HUES48 (cell line): Measurements from ENCODE around the gene RNF149.

Experiments used
- H3K27ac ChIP-seq: one replicate; pipeline ENCODE4 v1.7.0; 2013; ENCODE audit warnings: low read depth, low read length, inconsistent platforms
- H3K27me3 ChIP-seq: 2 replicates; pipeline ENCODE4 v1.6.1; 2013; ENCODE audit warnings: mild to moderate bottlenecking, low read length; ENCODE audit not compliant: control insufficient read depth, insufficient read depth
- H3K36me3 ChIP-seq: 2 replicates; pipeline ENCODE4 v1.6.1; 2013; ENCODE audit warnings: low read length; ENCODE audit not compliant: control insufficient read depth, insufficient read depth
- H3K4me1 ChIP-seq: 2 replicates; pipeline ENCODE4 v1.6.1; 2013; ENCODE audit warnings: mild to moderate bottlenecking, low read length; ENCODE audit not compliant: control insufficient read depth, insufficient read depth
- H3K4me3 ChIP-seq: 2 replicates; pipeline ENCODE4 v1.5.1; 2013; ENCODE audit warnings: mild to moderate bottlenecking, low read depth, low read length
- H3K9ac ChIP-seq: 2 replicates; pipeline ENCODE4 v1.6.1; 2013; ENCODE audit warnings: mild to moderate bottlenecking, low read depth, low read length, moderate library complexity
- H3K9me3 ChIP-seq: 2 replicates; pipeline ENCODE4 v1.6.1; 2013; ENCODE audit warnings: low read length; ENCODE audit not compliant: control insufficient read depth, insufficient read depth

Gene RNF149

DNA sequence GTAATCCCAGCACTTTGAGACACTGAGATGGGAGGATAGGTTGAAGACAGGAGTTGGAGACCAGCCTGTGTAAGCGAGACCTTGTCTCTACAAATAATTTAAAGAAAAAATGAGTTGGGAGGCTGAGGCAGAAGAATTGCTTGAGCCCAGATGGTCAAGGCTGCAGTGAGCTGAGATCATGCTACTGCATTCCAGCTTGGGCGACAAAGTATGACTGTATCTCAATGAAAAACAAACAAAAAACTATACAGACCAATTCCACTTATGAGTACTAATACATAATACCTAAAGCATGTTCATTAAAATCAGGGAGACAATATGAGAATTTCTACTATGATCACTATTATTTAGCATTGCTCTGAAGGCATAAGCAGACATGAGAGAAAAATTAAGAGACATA is 12.6 kb downstream of the RNF149 start:
- H3K4me3 ChIP-seq = no peak overlapping the region
- no peaks in the 10 kb centered on the region for H3K9me3 ChIP-seq
- H3K27ac ChIP-seq = no peak overlapping the region
- no peaks in the 10 kb centered on the region for H3K27me3 ChIP-seq
- H3K4me1 ChIP-seq = peaks cover 3% of the 10 kb centered on the region; the same call in 1 of the 2 replicates
- peaks cover 31% of the 10 kb centered on the region for H3K36me3 ChIP-seq
- no peak overlapping the region for H3K9ac ChIP-seq

DNA sequence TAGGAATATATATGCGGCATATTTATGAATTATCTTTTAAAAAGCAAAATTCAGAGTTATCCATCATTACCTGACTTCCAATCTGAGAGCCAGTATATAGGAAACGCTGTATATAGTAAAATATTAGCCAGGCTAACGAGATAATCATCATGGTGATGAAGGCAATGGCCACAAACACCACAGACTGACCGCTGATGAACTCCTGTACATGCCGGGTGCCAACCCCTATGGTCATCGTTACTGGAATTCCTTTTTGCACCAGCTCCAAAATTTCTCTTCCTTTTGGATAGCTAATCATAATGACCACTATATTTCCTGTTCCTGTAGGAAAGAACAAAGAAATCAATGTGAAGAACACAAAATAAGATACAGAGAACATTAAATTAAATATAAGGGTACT is 13.6 kb downstream of the RNF149 start:
- Histone ChIP-seq H3K36me3 (peaks cover 31% of the 10 kb centered on the region), H3K4me3 (no peak overlapping the region)

DNA sequence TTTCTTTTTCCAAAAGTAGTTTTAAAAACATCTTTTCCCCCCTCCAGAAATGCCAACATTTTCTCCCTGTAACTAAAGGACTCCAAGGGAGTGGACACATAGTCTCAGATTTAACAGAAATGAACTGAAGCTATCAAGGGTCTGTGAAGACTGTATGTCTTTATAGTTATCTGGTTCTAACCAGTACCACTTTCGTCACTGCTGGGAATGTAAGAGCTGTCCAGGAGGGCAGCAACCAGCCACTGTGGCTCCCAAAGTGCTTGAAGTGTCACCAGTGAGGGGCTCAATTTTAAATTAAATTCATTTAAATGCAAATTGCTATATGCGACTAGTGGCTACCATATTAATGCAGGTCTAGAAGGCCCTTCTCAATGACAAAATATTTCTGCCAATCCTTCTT is 15.0 kb downstream of the RNF149 start:
- Histone ChIP-seq H3K27me3 (no peaks in the 10 kb centered on the region), H3K9ac (no peak overlapping the region), H3K4me3 (no peak overlapping the region), H3K9me3 (no peaks in the 10 kb centered on the region), H3K36me3 (peaks cover 37% of the 10 kb centered on the region), H3K27ac (no peak overlapping the region), H3K4me1 (peaks cover 3% of the 10 kb centered on the region; the same call in 1 of the 2 replicates)

More for the DNA sequence above, 13.6 kb downstream of the RNF149 start:
- peaks cover 3% of the 10 kb centered on the region; the same call in 1 of the 2 replicates for H3K4me1 ChIP-seq
- H3K27me3 ChIP-seq = no peaks in the 10 kb centered on the region
- H3K9ac ChIP-seq = no peak overlapping the region
- H3K27ac ChIP-seq = no peak overlapping the region
- no peaks in the 10 kb centered on the region for H3K9me3 ChIP-seq

DNA sequence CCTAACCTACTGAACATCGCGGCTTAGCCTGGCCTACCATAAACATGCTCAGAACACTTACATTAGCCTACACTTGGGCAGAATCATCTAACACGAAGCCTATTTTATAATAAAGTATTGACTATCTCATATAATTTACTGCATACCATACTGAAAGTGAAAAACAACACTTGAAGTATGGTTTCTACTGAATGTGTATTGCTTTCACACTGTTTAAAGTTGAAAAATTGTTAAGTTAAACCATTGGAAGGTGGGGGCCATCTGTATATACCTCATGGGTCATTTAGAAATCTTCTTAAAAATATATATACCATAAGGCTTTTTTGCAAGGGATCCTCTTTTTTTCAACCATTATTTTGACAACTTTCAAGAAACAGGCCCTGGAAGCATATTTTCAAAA is 16.5 kb downstream of the RNF149 start:
- H3K4me1 ChIP-seq = peaks cover 3% of the 10 kb centered on the region; the same call in 1 of the 2 replicates
- H3K36me3 ChIP-seq = peaks cover 51% of the 10 kb centered on the region
- H3K9me3 ChIP-seq = no peaks in the 10 kb centered on the region
- no peaks in the 10 kb centered on the region for H3K27me3 ChIP-seq
- H3K9ac ChIP-seq = no peak overlapping the region
- H3K4me3 ChIP-seq = no peak overlapping the region
- H3K27ac ChIP-seq = no peak overlapping the region

DNA sequence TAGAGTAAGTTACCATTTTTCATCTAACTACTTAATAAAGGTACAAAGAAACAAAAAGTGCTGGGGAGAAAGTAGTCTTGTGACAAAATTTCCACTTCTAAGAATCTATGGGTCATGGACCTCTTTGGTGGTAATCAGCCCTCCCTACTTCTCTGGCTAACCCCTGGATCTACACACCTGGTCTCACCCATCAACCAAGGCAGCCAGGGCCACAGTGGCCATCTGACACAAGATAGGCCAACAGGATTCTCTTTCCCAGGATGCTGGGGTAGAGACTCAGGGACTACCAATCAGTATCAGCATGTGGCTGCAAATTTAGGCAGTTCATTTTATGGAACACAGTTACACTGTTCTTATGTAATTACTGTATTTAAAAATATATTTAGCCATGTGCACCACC is 17.8 kb downstream of the RNF149 start:
- no peaks in the 10 kb centered on the region for H3K9me3 ChIP-seq
- no peaks in the 10 kb centered on the region for H3K27me3 ChIP-seq
- peaks cover 3% of the 10 kb centered on the region; the same call in 1 of the 2 replicates for H3K4me1 ChIP-seq
- H3K9ac ChIP-seq = no peak overlapping the region
- H3K36me3 ChIP-seq = peaks cover 64% of the 10 kb centered on the region
- H3K4me3 ChIP-seq = no peak overlapping the region
- no peak overlapping the region for H3K27ac ChIP-seq

DNA sequence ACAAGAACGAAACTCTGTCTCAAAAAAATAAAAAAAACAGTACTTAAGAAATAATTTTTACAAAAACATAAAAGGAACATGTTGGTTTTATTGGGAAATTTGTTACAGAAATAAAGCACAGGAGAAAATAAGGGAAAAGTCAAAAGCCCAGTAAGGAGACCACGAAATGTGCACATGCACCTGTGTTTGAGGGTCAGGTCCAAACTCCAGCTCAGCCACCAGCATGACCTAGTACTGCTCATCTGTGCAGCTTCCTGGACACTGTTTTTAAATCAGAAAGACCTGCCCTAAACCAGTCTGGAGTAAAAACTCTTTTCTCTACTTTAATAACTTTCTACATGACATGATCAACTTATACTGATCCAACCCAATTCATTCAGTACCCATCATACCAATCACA is 21.2 kb downstream of the RNF149 start:
- Histone ChIP-seq H3K9ac (no peak overlapping the region), H3K4me1 (no peaks in the 10 kb centered on the region), H3K27me3 (no peaks in the 10 kb centered on the region), H3K27ac (no peak overlapping the region), H3K9me3 (no peaks in the 10 kb centered on the region), H3K4me3 (no peak overlapping the region), H3K36me3 (peaks cover 63% of the 10 kb centered on the region)

DNA sequence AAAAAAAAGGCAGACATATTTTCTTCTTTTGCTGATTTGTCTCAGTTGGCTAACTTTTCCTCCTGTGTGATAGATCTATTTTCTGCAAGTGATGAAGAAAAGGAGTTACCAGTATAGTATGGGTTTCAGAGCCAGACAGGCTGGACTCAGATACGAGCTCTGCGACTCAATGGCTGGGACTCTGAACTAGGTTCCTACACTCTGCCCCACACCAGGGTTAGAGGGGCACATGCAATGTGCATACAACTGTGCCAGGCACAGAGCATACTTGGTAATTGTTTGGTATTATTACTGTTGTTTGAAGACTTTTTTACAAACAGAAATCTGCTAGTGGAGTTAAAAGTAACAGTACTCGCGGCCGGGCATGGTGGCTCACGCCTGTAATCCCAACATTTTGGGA is 21.8 kb downstream of the RNF149 start:
- Histone ChIP-seq H3K4me1 (no peaks in the 10 kb centered on the region), H3K36me3 (peaks cover 64% of the 10 kb centered on the region)

DNA sequence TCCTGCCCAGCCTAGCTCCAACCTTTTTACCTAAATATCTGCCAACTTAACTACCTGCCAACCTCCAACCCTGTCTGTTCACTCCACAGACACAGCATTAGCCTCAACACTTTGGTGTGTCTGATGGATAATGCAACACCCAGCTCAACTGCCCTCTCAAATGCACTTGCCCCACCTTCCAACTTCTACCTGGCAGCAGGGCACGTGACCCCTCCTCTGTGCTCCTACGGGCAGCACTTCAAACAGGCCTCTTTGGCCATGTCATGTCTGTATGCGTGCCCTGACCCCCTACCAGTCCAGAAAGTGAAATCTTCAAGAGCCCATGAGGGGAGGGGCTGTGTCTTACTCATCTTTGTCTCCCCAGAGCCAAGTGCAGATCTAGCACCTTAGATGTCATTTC is 25.5 kb downstream of the RNF149 start:
- Histone ChIP-seq H3K9me3 (no peaks in the 10 kb centered on the region), H3K27ac (no peak overlapping the region), H3K4me1 (no peaks in the 10 kb centered on the region), H3K9ac (no peak overlapping the region), H3K27me3 (no peaks in the 10 kb centered on the region), H3K36me3 (peaks cover 81% of the 10 kb centered on the region), H3K4me3 (no peak overlapping the region)

More for the DNA sequence above, 21.8 kb downstream of the RNF149 start:
- Histone ChIP-seq H3K27me3 (no peaks in the 10 kb centered on the region), H3K4me3 (no peak overlapping the region), H3K9ac (no peak overlapping the region), H3K27ac (no peak overlapping the region), H3K9me3 (no peaks in the 10 kb centered on the region)

DNA sequence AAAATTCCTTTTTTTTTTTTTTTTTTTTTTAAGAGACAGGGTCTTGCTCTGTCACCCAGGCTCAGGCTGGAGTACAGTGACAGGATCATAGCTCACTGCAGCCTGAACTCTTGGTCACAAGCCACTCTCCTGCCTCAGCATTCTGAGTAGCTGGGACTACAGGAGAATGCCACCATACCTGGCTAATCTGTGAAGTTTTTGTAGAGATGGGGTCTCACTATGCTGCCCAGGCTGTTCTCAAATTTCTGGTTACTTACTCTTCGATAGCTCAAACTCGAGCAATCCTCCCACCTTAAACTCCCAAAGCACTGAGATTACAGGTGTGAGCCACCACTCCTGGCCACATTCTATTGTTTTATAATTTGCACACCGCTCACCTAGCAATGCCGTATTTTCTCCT is 27.0 kb downstream of the RNF149 start:
- no peak overlapping the region for H3K9ac ChIP-seq
- no peaks in the 10 kb centered on the region for H3K27me3 ChIP-seq
- no peaks in the 10 kb centered on the region for H3K9me3 ChIP-seq
- no peak overlapping the region for H3K4me3 ChIP-seq
- no peak overlapping the region for H3K27ac ChIP-seq
- H3K4me1 ChIP-seq = no peaks in the 10 kb centered on the region
- H3K36me3 ChIP-seq = peaks cover 68% of the 10 kb centered on the region

DNA sequence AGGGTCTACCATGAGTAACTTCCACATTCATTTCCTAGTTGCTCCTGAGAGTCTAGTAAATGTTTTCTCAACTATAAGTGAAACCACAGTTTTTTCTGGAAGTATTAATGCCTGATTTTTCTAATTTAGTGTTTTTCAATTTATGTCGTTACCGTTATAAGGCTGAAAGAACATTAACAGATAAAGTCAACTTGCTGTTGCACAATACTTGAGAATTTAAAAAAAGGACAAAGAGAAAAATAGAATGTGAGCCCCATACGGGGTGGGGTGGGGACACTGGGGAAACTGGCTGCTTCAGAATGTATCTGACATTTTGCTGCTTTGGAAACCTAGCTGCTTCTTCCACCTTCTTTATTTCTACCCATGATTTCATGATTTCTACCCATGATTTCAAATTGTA is 29.6 kb downstream of the RNF149 start:
- H3K9me3 ChIP-seq = no peaks in the 10 kb centered on the region
- H3K36me3 ChIP-seq = peaks cover 65% of the 10 kb centered on the region
- H3K4me3 ChIP-seq = no peak overlapping the region
- H3K27ac ChIP-seq = no peak overlapping the region
- no peaks in the 10 kb centered on the region for H3K4me1 ChIP-seq
- H3K27me3 ChIP-seq = no peaks in the 10 kb centered on the region
- H3K9ac ChIP-seq = no peak overlapping the region

DNA sequence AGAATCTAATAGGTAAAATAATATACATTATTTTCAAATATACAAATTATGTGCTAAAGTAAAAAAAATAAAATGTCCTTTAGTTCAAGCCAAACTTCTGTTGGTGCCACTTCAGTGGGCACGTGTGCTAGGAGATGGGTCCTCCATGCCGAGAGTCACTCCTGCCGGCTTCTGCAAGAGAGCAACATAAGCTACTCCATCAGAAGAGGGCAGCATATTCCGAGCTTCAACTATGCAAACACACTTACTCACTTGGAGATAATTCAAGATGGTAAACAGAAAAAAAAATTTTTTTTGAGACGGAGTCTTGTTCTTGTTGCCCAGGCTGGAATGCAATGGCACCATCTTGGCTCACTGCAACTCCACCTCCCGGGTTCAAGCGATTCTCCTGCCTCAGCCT is 31.4 kb downstream of the RNF149 start:
- no peaks in the 10 kb centered on the region for H3K27me3 ChIP-seq
- no peaks in the 10 kb centered on the region for H3K4me1 ChIP-seq
- H3K36me3 ChIP-seq = peaks cover 66% of the 10 kb centered on the region
- no peak overlapping the region for H3K9ac ChIP-seq
- no peak overlapping the region for H3K4me3 ChIP-seq
- H3K27ac ChIP-seq = no peak overlapping the region
- no peaks in the 10 kb centered on the region for H3K9me3 ChIP-seq

DNA sequence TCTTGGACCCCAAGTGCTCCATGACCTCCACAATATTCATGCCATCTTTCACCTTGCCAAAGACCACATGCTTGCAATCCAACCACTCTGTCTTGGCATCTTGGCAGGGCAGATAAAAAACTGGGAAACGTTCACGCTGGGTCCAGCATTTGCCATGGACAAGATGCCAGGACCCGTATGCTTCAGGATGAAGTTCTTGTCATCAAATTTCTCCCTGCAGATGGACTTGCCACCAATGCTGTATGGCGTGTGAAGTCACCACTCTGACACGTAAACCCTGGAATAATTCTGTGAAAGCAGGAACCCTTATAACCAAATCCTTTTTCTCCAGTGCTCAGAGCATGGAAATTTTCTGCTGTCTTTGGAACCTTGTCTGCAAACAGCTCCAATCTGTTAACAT is 34.4 kb downstream of the RNF149 start:
- Histone ChIP-seq H3K9ac (no peak overlapping the region), H3K9me3 (no peaks in the 10 kb centered on the region), H3K27me3 (no peaks in the 10 kb centered on the region), H3K4me3 (no peak overlapping the region), H3K27ac (no peak overlapping the region), H3K36me3 (peaks cover 72% of the 10 kb centered on the region), H3K4me1 (no peaks in the 10 kb centered on the region)
